OCI-LY3 (cell line): Measurements from ENCODE around the gene MAT2B.

Experiments
- EZH2phosphoT487 ChIP-seq: fragments of 200-600 bp; shearing (Covaris generic); IDR thresholded peaks from 2 replicates; pipeline ENCODE4 v1.6.1; 2018; ENCODE audit warnings: antibody characterized with exemption, mixed run types, low read depth
- TF ChIP-seq, protein P1 (sequence below): fragments of 200-600, 300-600 bp; sonication (generic); IDR thresholded peaks from 2 replicates; pipeline ENCODE4 v1.5.1; 2014; ENCODE audit warnings: antibody characterized with exemption, low read length, low read depth

DNA sequence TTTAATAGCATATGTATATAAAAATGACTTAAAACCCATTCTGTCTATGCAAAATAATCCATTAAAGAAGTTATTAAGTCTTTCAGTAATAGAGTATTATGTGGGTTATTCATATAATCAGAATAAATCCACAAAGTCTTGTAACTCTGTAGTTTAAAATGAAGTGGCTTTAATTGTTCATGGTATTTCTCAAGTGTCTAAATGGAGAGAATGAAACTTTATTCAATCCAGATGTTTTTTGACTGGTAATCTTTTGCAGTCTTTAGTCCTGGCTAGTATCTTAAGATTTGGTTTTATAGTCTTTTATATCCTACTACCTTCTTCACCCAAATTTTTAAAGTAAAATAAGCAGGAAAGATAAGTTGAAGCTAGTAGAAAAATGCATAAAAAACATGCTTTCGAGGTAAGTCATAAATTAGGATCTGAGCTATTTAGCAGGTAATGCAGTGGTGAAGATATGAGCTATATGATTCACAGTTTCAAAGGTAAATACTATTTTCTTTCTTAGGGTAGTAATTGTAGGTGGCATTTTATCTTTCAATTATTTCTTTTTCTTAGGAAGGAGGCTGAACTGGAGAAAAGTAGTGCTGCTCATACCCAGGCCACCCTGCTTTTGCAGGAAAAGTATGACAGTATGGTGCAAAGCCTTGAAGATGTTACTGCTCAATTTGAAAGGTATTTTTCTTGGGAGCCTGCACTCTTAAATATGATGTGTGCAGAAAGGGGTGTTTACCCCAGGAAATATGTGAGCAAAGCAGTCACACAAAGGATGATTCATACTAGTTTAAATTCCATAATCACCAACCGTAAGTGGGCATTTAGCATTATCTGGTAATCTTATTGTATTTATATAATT is 27.1 kb upstream of the MAT2B start:
- TF ChIP-seq, protein P1, sequence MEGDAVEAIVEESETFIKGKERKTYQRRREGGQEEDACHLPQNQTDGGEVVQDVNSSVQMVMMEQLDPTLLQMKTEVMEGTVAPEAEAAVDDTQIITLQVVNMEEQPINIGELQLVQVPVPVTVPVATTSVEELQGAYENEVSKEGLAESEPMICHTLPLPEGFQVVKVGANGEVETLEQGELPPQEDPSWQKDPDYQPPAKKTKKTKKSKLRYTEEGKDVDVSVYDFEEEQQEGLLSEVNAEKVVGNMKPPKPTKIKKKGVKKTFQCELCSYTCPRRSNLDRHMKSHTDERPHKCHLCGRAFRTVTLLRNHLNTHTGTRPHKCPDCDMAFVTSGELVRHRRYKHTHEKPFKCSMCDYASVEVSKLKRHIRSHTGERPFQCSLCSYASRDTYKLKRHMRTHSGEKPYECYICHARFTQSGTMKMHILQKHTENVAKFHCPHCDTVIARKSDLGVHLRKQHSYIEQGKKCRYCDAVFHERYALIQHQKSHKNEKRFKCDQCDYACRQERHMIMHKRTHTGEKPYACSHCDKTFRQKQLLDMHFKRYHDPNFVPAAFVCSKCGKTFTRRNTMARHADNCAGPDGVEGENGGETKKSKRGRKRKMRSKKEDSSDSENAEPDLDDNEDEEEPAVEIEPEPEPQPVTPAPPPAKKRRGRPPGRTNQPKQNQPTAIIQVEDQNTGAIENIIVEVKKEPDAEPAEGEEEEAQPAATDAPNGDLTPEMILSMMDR = no peak
- TF ChIP-seq EZH2phosphoT487 = no peak
